NK-92 treated with Interleukin-12 subunit alpha and Interleukin-12 subunit beta, amount 100 ng/mL, for 24 hours (cell line): ENCODE results near the gene SPTBN2.

Experiments used
- DNase-seq: peaks from one replicate; lab custom pipeline; 2025; lab: John Stamatoyannopoulos, UW

SPTBN2 gene

GRCh38 chr11:66728693-66729385, at the start of gene SPTBN2:
SPTBN2 (minus strand) TSS chr11:66729216; CDS start chr11:66721240, 7,976 bp downstream.
- no peak for DNase-seq

DNA sequence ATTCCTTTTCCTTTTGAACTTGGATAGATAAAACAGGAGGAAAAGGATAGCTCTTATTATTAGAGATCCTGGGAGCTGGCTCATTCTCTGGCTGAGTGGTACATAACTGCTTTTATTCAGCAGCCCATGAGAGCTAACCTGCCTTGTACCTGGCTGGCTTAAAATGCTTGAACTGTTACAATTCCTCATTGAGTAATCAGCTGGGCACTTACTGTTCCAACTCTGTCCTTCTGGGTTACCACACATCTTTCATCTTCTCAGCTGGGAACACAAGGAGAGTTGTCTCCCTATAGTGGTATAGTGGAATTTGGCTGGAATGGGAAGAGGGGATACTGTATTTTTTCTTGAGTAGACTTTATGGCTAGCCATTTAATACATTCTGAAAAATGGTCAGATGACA, 39.8 kb upstream of the SPTBN2 start:
- DNase-seq: no peak

DNA sequence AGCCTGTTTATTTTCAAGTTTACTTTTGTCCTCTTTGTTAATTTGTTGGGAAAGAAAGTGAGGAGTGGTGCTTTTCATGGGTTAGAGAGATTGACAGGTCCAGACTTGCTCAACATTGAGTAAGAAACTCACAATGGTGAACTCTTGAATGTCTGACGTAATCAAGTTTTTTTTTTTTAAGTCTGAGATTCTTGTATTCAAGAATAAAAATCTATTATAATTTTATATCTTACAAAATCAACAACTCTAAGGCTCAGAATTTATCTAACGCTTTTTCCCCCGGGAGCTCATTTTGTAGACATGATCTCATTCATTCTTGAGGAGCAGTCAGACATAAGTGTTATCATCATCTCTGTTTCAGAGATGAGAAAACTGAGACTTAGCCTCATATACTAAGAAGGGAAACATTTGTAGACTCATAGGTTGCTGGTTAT, 39.1 kb upstream of the SPTBN2 start:
- no peak for DNase-seq

DNA sequence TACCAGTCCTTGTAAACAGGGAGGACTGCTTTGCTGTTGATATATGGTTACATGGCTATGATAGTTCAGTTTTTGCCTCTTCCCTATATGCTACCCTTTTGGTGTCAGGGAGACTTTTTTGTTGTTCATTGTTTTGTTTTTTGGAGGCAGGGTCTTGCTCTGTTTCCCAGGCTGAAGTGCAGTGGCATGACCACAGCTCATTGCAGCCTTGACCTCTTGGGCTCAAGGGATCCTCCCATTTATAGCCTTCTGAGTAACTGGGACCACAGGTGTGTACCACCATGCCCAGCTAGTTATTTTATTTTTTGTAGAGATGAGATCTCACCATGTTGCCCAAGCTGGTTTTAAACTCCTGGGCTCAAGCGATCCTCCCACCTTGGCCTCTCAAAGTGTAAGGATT, 38.6 kb upstream of the SPTBN2 start:
- DNase-seq: no peak

- no peak for DNase-seq
Measured at GRCh38 chr11:66766681-66767080, 37.7 kb upstream of the SPTBN2 start.

GRCh38 chr11:66762088-66762487, 33.1 kb upstream of the SPTBN2 start:
- DNase-seq: no peak

- DNase-seq: no peak
Measured at GRCh38 chr11:66752148-66752547, 23.1 kb upstream of the SPTBN2 start.

DNA sequence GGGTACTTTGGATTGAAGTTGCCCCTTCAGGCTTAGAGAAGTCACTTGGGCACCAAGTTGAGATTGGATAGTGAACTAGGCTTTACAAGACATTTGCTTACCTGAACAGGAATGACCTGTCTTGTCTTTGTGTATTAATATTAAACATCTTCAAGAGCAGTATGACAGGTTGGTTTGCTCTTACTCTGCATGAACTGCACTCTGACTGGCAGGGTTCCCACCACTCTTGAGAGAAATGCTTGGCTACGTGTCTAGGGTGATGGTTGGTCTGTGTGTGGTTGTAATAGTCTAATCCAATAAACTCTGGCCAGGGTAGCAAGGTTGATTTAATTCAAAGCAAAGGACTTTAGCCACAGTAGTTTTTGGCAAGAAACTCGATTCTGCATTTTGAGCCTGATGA, 20.1 kb upstream of the SPTBN2 start:
- DNase-seq: no peak

DNA sequence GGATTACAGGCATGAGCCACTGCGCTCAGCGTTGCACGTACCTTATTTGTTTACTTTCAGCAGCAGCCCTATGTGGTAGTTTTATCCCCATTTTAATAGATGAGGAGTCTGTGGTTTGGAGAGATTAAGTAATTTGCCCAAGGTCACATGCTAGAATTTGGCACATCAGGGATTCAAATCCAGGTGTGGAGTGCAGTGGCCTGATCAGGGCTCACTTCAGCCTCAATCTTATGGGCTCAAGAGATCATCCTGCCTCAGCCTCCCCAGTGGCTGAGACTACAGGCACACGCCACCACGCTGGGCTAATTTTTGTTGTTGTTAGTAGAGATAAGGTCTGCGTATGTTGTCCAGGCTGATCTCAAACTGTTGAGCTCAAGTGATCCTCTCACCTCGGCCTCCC, 18.5 kb upstream of the SPTBN2 start:
- no peak for DNase-seq

- no peak for DNase-seq
Measured at GRCh38 chr11:66745356-66746235, 16.6 kb upstream of the SPTBN2 start.

DNA sequence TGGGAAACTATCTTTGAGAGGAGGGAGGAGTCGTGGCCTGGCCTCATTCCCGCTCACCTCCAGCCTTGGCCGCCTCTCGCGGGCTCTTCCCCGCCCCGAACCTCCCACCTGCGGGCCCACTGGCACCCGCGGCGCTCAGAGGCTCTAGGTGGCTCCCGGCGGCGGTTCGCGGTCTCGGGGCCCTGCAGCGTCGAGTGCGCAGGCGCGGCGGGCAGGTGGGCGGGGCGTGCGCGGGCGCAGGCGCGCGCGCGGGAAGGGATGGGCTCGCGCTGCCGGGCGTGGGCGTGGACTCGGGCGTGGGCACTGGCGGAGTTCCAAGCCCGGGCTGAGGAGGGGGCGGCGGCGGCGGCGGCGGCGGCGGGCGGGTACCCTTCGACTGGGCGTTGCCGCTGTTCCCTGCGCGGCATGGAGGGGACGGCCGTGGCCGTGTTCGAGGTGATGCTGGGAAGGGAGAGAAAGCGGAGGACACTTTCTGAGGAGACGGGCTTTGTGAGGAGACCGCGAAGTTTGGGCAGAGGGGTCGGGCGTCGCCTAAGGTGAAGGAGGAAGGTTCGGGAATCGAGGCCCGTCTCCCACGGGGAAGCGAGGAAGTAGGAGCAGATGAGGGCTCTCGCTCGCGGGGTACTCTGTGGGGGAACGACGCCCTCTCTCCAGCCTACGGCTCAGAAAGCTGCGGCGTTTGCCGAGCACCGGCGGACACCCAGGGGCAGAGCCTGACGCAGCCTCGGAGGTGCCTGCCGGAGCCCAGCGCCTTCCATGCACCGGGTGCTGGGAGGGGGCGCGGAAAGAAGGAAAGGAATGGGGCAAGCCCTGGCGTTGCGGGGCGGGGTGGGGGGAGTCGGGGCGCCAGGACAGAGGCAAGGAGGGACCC, 15.7 kb upstream of the SPTBN2 start:
- DNase-seq: peak; percentile 84

GRCh38 chr11:66743271-66743968, 14.4 kb upstream of the SPTBN2 start:
- no peak for DNase-seq

- DNase-seq: no peak
Measured at GRCh38 chr11:66741153-66741552, 12.1 kb upstream of the SPTBN2 start.

- DNase-seq: no peak
Measured at GRCh38 chr11:66739983-66740382, 11.0 kb upstream of the SPTBN2 start.

DNA sequence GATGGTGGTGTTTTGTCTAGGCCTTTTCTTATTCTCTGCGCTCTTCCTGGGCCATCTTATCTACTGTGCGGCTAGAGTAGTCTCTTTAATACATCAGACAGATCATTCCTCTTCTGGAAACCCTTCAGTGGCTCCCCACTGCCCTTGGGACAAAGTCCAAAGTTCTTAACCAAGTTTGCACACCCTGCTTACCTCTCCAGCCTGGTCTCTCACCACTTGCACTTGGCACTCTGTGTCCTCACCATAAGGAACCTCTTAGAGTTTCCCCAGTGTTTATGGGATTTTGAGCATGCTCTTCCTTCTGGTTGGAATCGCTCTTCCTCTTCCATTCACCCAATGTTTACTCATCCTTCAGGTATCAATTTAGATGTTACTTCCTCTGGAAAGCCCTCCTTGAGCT, 5.2 kb upstream of the SPTBN2 start:
- no peak for DNase-seq

DNA sequence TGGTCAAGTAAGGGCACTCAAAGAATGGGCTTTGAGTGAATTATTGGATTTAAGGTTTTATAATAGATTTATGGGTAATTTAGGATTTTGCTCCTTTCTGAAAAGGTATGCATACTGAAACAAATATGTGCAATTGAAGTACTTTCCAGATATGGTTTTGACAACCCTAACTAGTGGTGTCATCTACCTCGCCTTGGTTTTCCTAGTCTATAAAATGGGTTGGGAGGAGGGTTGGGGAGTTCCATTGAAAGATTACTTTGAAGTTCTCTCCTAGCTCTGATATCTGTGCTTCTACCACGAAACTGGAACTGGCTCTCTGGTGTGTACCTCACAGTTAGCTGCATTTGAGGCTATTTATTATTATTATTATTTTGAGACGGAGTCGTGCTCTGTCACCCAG, 431 bp upstream of the SPTBN2 start:
- DNase-seq: no peak

DNA sequence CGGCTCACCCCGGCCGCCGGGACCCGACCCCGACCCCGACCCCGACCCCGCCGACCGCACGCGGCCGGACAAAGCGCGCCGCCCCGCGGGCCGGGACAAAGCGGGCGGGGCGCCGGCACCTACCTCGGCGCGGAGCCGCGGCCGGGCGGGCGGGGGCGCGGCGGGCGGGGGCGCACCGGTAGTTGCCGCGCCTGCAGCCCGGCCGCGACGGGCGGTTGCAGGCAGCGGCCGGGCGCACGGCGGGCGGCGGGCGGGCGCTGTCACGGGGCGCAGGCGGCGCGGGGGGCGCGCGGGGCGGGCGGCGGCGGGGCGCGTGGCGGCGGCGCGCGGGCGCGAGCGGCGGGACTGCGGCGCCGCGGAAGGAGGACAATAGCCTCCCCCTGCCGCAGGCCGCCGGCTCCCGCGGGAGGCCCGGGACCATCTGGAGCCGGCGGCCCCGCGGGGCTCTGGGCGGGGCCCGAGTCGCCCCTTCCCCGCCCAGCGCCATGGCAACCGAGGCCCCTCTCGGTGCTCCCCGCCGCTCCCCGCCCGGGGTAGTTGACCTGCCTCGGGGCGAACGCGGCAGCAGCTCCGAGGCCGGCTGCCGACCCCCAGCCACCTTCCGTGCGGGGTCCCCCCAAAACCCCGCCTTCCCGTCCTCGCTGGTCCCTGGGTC, 851 bp downstream of the SPTBN2 start:
- DNase-seq: no peak

- DNase-seq: no peak
Measured at GRCh38 chr11:66727282-66728037, 1.6 kb downstream of the SPTBN2 start.

DNA sequence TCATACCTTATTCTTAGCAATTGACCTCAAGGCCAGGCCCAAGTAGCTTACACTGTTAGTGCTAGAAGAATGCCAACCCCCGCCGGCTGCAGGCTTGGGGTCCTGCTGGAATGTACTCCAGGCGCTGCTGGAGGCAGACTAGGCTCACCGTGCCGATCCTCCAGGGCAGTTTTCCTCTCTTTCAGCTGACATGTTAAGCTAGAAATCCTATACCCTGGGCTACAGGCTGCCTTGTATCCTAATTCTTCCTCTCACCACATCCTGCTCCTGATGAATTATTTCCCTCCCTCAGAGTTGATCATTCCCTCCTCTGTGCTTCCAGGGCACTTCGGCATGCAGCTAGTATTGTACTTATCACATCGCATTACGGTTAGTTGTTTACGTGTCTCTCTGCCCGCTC, 3.4 kb downstream of the SPTBN2 start:
- DNase-seq: no peak

DNA sequence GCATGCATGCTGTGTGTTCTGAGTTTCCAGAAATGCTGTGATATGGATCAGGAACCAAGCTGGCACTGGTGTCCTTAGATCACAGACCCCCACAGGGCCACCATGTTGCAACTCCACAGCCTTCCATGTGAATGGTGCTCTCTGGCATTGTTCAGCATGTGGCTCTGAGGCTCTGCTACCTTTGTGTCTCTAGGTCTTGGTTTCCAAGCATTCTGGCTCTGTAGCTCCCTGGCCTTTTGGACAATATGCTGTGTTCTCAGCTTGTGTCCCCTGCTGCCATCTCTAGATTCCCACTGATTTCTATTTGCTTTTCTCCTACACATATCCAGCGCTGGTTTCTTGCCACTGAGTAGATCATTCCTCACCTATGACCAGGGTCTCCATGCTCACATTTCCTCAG, 3.9 kb downstream of the SPTBN2 start:
- DNase-seq: no peak
